Measurements from ENCODE around the gene SPG7. TPM values are rescaled to one million over a fixed set of nuclear protein-coding genes. Genes with fewer than 3 reads are reported as not detected.
A peak's percentile ranks its signal among the peaks of the same experiment; 100 is the strongest.

SPG7 gene
- total RNA-seq, 1 experiment from 2014 or later: 77.5 TPM

GRCh38 chr16:89547291-89547690 is 39.1 kb downstream of the SPG7 start:
- no peak for DNase-seq (ENCODE audit: low read depth)

GRCh38 chr16:89547860-89548259 is 39.7 kb downstream of the SPG7 start:
- DNase-seq (ENCODE audit: low read depth): no peak

- DNase-seq (ENCODE audit: low read depth): no peak
These were observed 40.3 kb downstream of the SPG7 start for GRCh38 chr16:89548344-89549006.

- DNase-seq (ENCODE audit: low read depth): no peak
These were observed 41.0 kb downstream of the SPG7 start for GRCh38 chr16:89549007-89549700.

- no peak for DNase-seq (ENCODE audit: low read depth)
These were observed 42.3 kb downstream of the SPG7 start for GRCh38 chr16:89550421-89551007.

GRCh38 chr16:89552329-89552728 is 44.1 kb downstream of the SPG7 start:
- no peak for DNase-seq (ENCODE audit: low read depth)

- no peak for DNase-seq (ENCODE audit: low read depth)
These were observed 44.7 kb downstream of the SPG7 start for GRCh38 chr16:89552913-89553312.

GRCh38 chr16:89553733-89554132 is 45.5 kb downstream of the SPG7 start:
- no peak for DNase-seq (ENCODE audit: low read depth)

GRCh38 chr16:89554343-89554742 is 46.1 kb downstream of the SPG7 start:
- no peak for DNase-seq (ENCODE audit: low read depth)

- DNase-seq (ENCODE audit: low read depth): no peak
These were observed 47.1 kb downstream of the SPG7 start for GRCh38 chr16:89555265-89555664.

GRCh38 chr16:89555780-89556179 is 47.6 kb downstream of the SPG7 start:
- no peak for DNase-seq (ENCODE audit: low read depth)

GRCh38 chr16:89556750-89557689 is 48.8 kb downstream of the SPG7 start:
- peak; percentile 54 for DNase-seq (ENCODE audit: low read depth)

- DNase-seq (ENCODE audit: low read depth): no peak
These were observed 49.7 kb downstream of the SPG7 start for GRCh38 chr16:89557690-89558490.

GRCh38 chr16:89560378-89561141 is 52.4 kb downstream of the SPG7 start, which contains the start of gene RPL13:
RPL13 (plus strand) TSS chr16:89560682; CDS start chr16:89560960, 278 bp downstream.
- DNase-seq (ENCODE audit: low read depth): peak; percentile 95

- DNase-seq (ENCODE audit: low read depth): no peak
These were observed 53.1 kb downstream of the SPG7 start for GRCh38 chr16:89561142-89561883.

GRCh38 chr16:89561884-89562599 is 53.8 kb downstream of the SPG7 start:
- no peak for DNase-seq (ENCODE audit: low read depth)

GRCh38 chr16:89562939-89563338 is 54.7 kb downstream of the SPG7 start:
- DNase-seq (ENCODE audit: low read depth): no peak

- no peak for DNase-seq (ENCODE audit: low read depth)
These were observed 55.6 kb downstream of the SPG7 start for GRCh38 chr16:89563639-89564392.
